ENCODE results near the gene METTL23.

The METTL23 gene

GRCh38 chr17:76757256-76757655 is 30.6 kb downstream of the METTL23 start:
- TF ChIP-seq, protein P1, sequence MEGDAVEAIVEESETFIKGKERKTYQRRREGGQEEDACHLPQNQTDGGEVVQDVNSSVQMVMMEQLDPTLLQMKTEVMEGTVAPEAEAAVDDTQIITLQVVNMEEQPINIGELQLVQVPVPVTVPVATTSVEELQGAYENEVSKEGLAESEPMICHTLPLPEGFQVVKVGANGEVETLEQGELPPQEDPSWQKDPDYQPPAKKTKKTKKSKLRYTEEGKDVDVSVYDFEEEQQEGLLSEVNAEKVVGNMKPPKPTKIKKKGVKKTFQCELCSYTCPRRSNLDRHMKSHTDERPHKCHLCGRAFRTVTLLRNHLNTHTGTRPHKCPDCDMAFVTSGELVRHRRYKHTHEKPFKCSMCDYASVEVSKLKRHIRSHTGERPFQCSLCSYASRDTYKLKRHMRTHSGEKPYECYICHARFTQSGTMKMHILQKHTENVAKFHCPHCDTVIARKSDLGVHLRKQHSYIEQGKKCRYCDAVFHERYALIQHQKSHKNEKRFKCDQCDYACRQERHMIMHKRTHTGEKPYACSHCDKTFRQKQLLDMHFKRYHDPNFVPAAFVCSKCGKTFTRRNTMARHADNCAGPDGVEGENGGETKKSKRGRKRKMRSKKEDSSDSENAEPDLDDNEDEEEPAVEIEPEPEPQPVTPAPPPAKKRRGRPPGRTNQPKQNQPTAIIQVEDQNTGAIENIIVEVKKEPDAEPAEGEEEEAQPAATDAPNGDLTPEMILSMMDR (IDR thresholded peaks at IDR 0.05; ENCODE audit: insufficient read depth, low read depth, low read length, missing control alignments), result no peak
- DNase-seq (ENCODE audit: low read depth), result no peak
- H3K4me3 ChIP-seq (ENCODE audit: low read length), result no peak overlapping the region

DNA sequence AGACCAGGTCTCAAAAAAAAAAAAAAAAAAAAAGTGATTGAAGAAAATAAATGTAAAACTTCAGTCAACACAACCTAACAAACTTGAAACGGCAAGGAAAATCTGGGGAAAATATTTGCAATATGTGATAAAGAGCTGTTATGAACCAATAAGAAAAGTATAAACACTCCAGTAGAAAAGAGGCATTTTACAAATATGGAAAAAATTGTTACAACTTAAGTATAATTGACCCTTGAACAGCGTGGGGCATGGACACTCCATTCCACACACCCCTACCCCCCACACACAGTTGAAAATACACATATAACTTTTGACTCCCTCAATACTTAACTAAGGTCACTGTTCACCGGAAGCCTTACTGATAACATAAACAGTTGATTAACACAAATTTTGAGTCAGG is 31.9 kb downstream of the METTL23 start:
- DNase-seq (ENCODE audit: low read depth), result no peak
- no peak overlapping the region for H3K4me3 ChIP-seq (ENCODE audit: low read length)
- TF ChIP-seq, protein P1 (IDR thresholded peaks at IDR 0.05; ENCODE audit: insufficient read depth, low read depth, low read length, missing control alignments), result no peak

GRCh38 chr17:76772842-76773525 is 46.3 kb downstream of the METTL23 start:
- no peak overlapping the region for H3K4me3 ChIP-seq (ENCODE audit: low read length)
- peak; percentile 89 for DNase-seq (ENCODE audit: low read depth)
- TF ChIP-seq, protein P1 (IDR thresholded peaks at IDR 0.05; ENCODE audit: insufficient read depth, low read depth, low read length, missing control alignments), result no peak

- TF ChIP-seq, protein P1 (IDR thresholded peaks at IDR 0.05; ENCODE audit: insufficient read depth, low read depth, low read length, missing control alignments), result no peak
- DNase-seq (ENCODE audit: low read depth), result no peak
- H3K4me3 ChIP-seq (ENCODE audit: low read length), result no peak overlapping the region
Measured at GRCh38 chr17:76775021-76775600, 48.5 kb downstream of the METTL23 start.

GRCh38 chr17:76781056-76781982 is 54.7 kb downstream of the METTL23 start:
- no peak overlapping the region for H3K4me3 ChIP-seq (ENCODE audit: low read length)
- DNase-seq (ENCODE audit: low read depth), result no peak
- TF ChIP-seq, protein P1 (IDR thresholded peaks at IDR 0.05; ENCODE audit: insufficient read depth, low read depth, low read length, missing control alignments), result no peak

DNA sequence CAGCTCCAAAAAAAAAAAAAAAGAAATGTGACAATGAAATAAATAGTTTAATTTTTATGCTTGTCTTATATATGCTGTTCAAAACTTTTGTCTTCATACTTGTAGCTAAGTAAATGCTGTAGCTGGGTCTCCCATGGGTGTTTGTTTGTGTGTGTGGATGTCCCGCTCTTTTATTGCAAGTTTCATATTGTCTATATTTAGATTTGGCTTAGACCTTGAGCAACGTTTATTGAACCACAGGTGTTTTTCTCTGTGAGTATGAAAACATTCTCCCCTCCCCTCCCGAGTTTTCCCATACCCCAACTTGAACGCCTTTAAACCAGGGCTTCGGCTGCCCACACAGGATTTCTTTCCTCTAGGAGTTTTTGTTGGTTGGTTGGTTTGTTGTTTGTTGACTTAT is 56.5 kb downstream of the METTL23 start:
- TF ChIP-seq, protein P1 (IDR thresholded peaks at IDR 0.05; ENCODE audit: insufficient read depth, low read depth, low read length, missing control alignments), result no peak
- no peak overlapping the region for H3K4me3 ChIP-seq (ENCODE audit: low read length)
- DNase-seq (ENCODE audit: low read depth), result no peak

Measured in epithelial cell of esophagus (primary cell).